DOHH2 (cell line): ENCODE measurements around the gene FNDC3A.

Source experiments
- H3F3A ChIP-seq: fragments of 200-600 bp; sonication (generic), shearing (Covaris generic); 2 replicates; pipeline ENCODE4 v1.6.0; 2016; ENCODE audit warnings: antibody characterized with exemption, mild to moderate bottlenecking; ENCODE audit not compliant: control insufficient read depth, insufficient read depth
- H3K27ac ChIP-seq: fragments of 200-600 bp; sonication (generic); 2 replicates; pipeline ENCODE4 v1.5.1; 2014; ENCODE audit warnings: low read depth, mild to moderate bottlenecking, low read length, moderate library complexity
- H3K27me3 ChIP-seq: fragments of 200-600 bp; sonication (generic); 2 replicates; pipeline ENCODE4 v1.6.1; 2014; ENCODE audit warnings: mild to moderate bottlenecking, low read length, mixed read lengths; ENCODE audit not compliant: control insufficient read depth
- H3K36me3 ChIP-seq: fragments of 200-600 bp; sonication (generic); 2 replicates; pipeline ENCODE4 v1.6.1; 2014; ENCODE audit warnings: mild to moderate bottlenecking, low read length, moderate library complexity, mixed read lengths; ENCODE audit not compliant: control insufficient read depth
- H3K4me1 ChIP-seq: fragments of 200-600 bp; sonication (generic); 2 replicates; pipeline ENCODE4 v1.6.1; 2014; ENCODE audit warnings: mild to moderate bottlenecking, low read length, mixed read lengths; ENCODE audit not compliant: control insufficient read depth
- H3K4me2 ChIP-seq: fragments of 200-600 bp; sonication (generic); 2 replicates; pipeline ENCODE4 v1.6.0; 2014; ENCODE audit warnings: mild to moderate bottlenecking, low read length, moderate library complexity
- H3K4me3 ChIP-seq: fragments of 200-600 bp; sonication (generic); 2 replicates; pipeline ENCODE4 v1.5.1; 2014; ENCODE audit warnings: mild to moderate bottlenecking, low read length, mixed read lengths
- H3K79me2 ChIP-seq: fragments of 200-600 bp; sonication (generic); 2 replicates; pipeline ENCODE4 v1.6.1; 2014; ENCODE audit warnings: mild to moderate bottlenecking, low read length, mixed read lengths; ENCODE audit not compliant: control insufficient read depth
- H3K9me2 ChIP-seq: fragments of 200-600 bp; sonication (generic); replicated peaks from 2 replicates; pipeline ENCODE4 v1.6.1; 2014; ENCODE audit warnings: mild to moderate bottlenecking, low read length, mixed read lengths; ENCODE audit not compliant: control insufficient read depth
- H3K9me3 ChIP-seq: fragments of 200-600 bp; sonication (generic); 2 replicates; pipeline ENCODE4 v1.6.1; 2014; ENCODE audit warnings: antibody characterized with exemption, low read length, mixed read lengths; ENCODE audit not compliant: control insufficient read depth, insufficient read depth
- H4K20me1 ChIP-seq: fragments of 200-600 bp; sonication (generic); 2 replicates; pipeline ENCODE4 v1.6.0; 2014; ENCODE audit warnings: low read depth, mild to moderate bottlenecking, antibody characterized with exemption, low read length, moderate library complexity; ENCODE audit not compliant: control insufficient read depth, insufficient read depth
- CTCF ChIP-seq: fragments of 200-600 bp; sonication (generic); IDR thresholded peaks from one replicate; pipeline ENCODE4 v1.5.1; 2014; ENCODE audit warnings: antibody characterized with exemption, mild to moderate bottlenecking, low read depth, low read length; ENCODE audit not compliant: poor library complexity, severe bottlenecking
- EZH2phosphoT487 ChIP-seq: fragments of 200-600 bp; sonication (generic); IDR thresholded peaks from 2 replicates; pipeline ENCODE4 v1.6.1; 2017; ENCODE audit warnings: borderline replicate concordance, mild to moderate bottlenecking, antibody characterized with exemption, low read length, moderate library complexity, mixed read lengths

The FNDC3A gene

GRCh38 chr13:49164712-49165111 is 189.0 kb downstream of the FNDC3A start:
- Histone ChIP-seq H3K27ac (no peak overlapping the region), H3K9me2 (no peaks in the 10 kb centered on the region), H3K4me3 (no peak overlapping the region), H3K79me2 (no peaks in the 10 kb centered on the region), H3K4me1 (no peaks in the 10 kb centered on the region), H3K9me3 (no peaks in the 10 kb centered on the region), H3K27me3 (no peaks in the 10 kb centered on the region), H3K36me3 (peaks cover 12% of the 10 kb centered on the region), H4K20me1 (no peaks in the 10 kb centered on the region), H3F3A (no peaks in the 10 kb centered on the region), H3K4me2 (no peak overlapping the region)
- no peak for TF ChIP-seq CTCF
- TF ChIP-seq EZH2phosphoT487: no peak

- Histone ChIP-seq H3K27me3 (no peaks in the 10 kb centered on the region), H3K27ac (no peak overlapping the region), H3F3A (no peaks in the 10 kb centered on the region), H3K36me3 (peaks cover 12% of the 10 kb centered on the region), H3K4me1 (no peaks in the 10 kb centered on the region), H3K4me2 (no peak overlapping the region), H3K4me3 (no peak overlapping the region), H3K9me2 (no peaks in the 10 kb centered on the region), H3K79me2 (no peaks in the 10 kb centered on the region), H4K20me1 (no peaks in the 10 kb centered on the region), H3K9me3 (no peaks in the 10 kb centered on the region)
- no peak for TF ChIP-seq EZH2phosphoT487
- no peak for TF ChIP-seq CTCF
Measured at GRCh38 chr13:49165798-49166752, 190.4 kb downstream of the FNDC3A start.

GRCh38 chr13:49171359-49171758 is 195.6 kb downstream of the FNDC3A start:
- Histone ChIP-seq H3F3A (no peaks in the 10 kb centered on the region), H3K4me1 (no peaks in the 10 kb centered on the region), H3K79me2 (no peaks in the 10 kb centered on the region), H3K9me3 (no peaks in the 10 kb centered on the region), H4K20me1 (no peaks in the 10 kb centered on the region), H3K9me2 (no peaks in the 10 kb centered on the region), H3K36me3 (peaks cover 16% of the 10 kb centered on the region), H3K27ac (no peak overlapping the region), H3K27me3 (no peaks in the 10 kb centered on the region), H3K4me2 (no peak overlapping the region), H3K4me3 (no peak overlapping the region)
- TF ChIP-seq CTCF: no peak
- no peak for TF ChIP-seq EZH2phosphoT487
